Stimulated activated CD8-positive, alpha-beta memory T cell treated with anti-CD3 and anti-CD28 coated beads, Interleukin-15, amount 100 ng/mL, for 24 hours (primary cell): ENCODE measurements around the gene MAN1A2.
"Not testable (repeated sequence)": the region's sequence is repeated elsewhere in the genome, so short reads cannot be mapped to it uniquely, and the experiment has no call there.

Source experiments
- DNase-seq: peaks from one replicate; pipeline ENCODE4 v3.0.0-alpha.2; 2020; ENCODE audit warnings: low read depth

MAN1A2 gene

GRCh38 chr1:117499071-117499470 lies 131.8 kb downstream of the MAN1A2 start:
- DNase-seq: no peak

DNA sequence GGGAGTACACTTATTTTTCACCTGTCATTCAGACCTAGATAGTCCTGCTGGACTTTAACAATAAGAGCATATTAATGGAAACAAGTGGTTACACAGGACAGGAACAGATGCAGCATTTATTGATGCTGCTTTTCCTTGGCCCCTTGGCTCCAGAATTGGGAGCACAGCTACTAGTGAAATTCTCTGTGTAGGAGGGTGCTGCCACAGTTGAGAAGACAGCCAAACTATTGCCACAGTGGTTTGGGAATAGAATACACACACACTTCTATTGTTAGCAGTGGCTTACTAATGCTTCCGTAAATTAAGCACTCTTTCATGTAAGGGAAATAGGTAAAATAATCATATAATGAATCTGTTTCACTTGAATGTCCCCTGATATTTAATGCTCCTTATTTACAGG lies 133.3 kb downstream of the MAN1A2 start:
- DNase-seq: no peak

- no peak for DNase-seq
Measured at GRCh38 chr1:117501281-117501680, 134.0 kb downstream of the MAN1A2 start.

DNA sequence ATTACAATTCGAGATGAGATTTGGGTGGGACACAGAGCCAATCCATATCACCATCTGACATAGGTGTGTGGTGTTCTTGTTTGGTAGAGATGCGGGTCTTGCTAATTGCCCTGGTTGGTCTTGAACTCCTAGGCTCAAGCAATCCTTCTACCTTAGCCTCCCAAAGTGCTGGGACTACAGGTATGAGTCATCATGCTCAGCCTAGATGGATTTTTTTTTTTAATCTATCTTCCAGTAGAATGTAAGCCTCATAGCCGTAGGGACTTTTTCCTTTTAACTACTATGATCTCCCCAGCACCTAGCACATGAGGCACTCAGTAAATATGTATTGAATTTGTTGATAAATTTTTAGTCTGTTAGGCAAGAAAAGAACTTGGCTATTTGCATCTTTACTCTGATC lies 144.0 kb downstream of the MAN1A2 start:
- DNase-seq: no peak

DNA sequence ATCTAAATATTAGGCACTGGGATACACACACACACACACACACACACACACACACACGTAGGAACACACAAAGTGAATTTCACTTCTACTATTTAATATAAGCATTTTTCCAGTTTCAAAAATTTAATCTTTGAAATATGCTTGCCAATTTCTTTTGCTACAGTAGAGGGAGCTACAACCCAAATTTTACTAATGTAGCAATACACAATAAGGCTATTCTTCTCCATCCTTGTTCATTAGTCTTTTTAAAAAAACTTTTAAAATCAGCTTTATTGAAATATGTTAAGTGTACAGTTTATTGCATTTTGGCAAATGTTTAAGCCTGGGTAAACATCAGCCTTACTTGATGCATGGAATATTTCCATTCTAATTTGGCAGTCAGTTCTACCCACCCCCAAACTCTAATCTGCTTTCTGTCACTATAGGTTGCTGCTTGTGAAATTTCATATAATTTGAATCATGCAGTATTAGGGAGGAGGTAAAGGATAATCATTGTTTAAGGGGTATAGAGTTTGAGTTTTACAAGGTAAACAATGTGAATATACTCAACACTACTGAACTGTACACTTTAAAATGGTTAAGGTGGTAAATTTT lies 145.6 kb downstream of the MAN1A2 start:
- DNase-seq: no peak

- DNase-seq: no peak
Measured at GRCh38 chr1:117523111-117523510, 155.9 kb downstream of the MAN1A2 start.

GRCh38 chr1:117527074-117527473 lies 159.8 kb downstream of the MAN1A2 start:
- no peak for DNase-seq

DNA sequence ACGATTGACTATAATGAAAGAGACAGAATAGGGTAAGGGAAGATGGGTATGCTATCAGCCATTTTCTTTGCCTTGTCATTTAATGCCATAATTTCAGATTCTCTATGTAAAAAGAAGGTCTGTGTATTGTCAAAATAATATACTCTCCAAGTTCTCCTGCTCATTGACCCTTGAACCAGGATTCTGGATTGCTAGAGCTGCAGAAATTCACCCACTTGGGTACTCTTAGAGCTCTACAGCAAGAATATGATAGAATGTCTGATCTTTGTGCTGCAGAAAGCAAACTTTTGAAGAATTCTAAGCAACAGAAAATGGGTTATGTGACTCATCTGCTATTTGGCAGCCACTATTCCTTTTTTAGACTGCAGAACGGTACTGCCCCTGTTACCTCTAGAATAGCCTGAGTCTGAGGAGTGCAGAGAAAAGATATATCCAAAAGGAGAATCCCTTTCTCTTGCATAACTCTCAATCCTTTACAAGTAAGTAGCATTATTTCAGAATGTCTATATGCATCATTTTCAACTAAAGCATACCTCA lies 160.4 kb downstream of the MAN1A2 start:
- no peak for DNase-seq

DNA sequence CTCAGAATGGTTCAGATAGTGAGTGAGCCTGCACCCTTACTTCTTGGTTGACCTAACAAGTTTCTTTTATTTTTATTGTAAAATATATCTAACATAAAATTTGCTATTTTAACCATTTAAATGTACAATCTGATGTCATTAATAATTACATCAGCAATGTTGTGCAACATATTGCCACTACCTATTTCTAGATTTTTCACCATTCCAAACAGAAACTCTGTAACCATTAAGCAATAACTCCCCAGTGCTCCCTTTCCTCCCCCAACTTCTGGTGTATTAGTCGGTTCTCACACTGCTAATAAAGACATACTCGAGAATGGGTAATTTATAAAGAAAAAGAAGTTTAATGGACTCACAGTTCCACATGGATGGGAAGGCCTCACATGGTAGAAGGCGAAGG lies 162.4 kb downstream of the MAN1A2 start:
- no peak for DNase-seq

GRCh38 chr1:117531222-117531621 lies 164.0 kb downstream of the MAN1A2 start:
- DNase-seq: no peak

DNA sequence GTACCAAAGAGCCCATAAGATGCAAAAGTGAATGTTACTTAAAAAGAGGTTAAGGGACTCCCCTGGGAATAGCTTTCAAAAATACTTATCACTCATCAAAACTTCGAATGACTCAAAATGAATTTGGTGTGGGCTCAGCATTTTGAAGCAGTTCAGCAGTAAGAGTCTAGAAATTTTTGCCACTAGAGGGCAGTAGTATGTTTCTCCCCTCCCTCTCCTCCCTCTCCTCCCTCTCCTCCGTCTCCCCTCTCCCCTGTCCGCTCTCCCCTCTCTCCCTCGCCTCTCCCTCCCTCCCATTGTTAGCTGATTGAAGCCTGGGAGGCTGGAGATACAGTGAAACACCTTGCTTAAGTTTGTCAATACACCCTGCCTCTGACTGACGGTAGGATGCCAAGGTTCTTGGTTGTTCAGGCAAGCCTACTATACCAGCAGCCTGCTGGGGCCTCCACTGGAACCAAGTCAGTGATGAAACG lies 167.8 kb downstream of the MAN1A2 start:
- DNase-seq: no peak

GRCh38 chr1:117535821-117536220 lies 168.6 kb downstream of the MAN1A2 start:
- no peak for DNase-seq

- no peak for DNase-seq
Measured at GRCh38 chr1:117537291-117537920, 170.2 kb downstream of the MAN1A2 start.

- no peak for DNase-seq
Measured at GRCh38 chr1:117540532-117540931, 173.3 kb downstream of the MAN1A2 start.

- no peak for DNase-seq
Measured at GRCh38 chr1:117541003-117541402, 173.8 kb downstream of the MAN1A2 start.

DNA sequence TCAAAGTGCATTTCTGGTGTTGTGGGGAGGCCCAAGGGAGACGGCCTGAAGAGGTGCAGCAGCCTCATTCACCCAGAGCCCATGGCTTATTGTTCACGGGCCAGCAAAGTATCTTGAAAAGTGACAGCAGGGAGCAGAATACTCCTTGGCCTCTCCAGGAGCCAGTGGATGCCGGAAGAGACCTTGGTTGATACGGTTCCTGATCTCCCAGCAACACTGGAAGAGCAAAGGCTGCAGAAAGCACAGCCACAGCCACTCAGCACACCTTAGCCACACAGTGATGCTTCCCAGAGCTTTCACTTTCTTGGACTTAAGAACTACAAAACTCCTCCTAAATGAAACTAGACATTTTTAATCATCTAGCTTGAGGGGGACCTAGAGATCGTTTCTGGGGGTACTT lies 174.3 kb downstream of the MAN1A2 start:
- no peak for DNase-seq

- DNase-seq: no peak
Measured at GRCh38 chr1:117544509-117545109, 177.4 kb downstream of the MAN1A2 start.

GRCh38 chr1:117546467-117546866 lies 179.2 kb downstream of the MAN1A2 start:
- no peak for DNase-seq

GRCh38 chr1:117553471-117553870 lies 186.2 kb downstream of the MAN1A2 start:
- no peak for DNase-seq

GRCh38 chr1:117555806-117556205 lies 188.6 kb downstream of the MAN1A2 start:
- DNase-seq: no peak

- no peak for DNase-seq
Measured at GRCh38 chr1:117556341-117556740, 189.1 kb downstream of the MAN1A2 start.

GRCh38 chr1:117556976-117557375 lies 189.7 kb downstream of the MAN1A2 start:
- no peak for DNase-seq

DNA sequence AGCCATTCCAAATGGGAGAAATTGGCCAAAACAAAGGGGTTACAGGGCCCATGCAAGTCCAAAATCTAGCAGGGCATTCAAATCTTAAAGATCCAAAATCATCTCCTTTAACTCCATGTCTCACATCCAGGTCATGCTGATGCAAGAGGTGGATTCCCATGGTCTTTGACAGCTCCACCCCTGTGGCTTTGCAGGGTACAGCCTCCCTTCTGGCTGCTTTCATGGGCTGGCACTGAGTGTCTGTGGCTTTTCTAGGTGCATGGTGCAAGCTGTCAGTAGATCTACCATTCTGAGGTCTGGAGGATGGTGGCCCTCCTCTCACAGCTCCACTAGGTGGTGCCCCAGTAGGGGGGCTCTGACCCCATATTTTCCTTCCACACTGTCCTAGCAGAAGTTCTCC lies 191.2 kb downstream of the MAN1A2 start:
- DNase-seq: not testable (repeated sequence)
